HepG2 (cell line): ENCODE results near the gene SIGLEC10. TPM values are rescaled to one million over a fixed set of nuclear protein-coding genes. Genes with fewer than 3 reads are reported as not detected.
"Not testable (repeated sequence)": the region's sequence is repeated elsewhere in the genome, so short reads cannot be mapped to it uniquely, and the experiment has no call there.

Experiments
- ATAC-seq: fragments of 200-7000 bp; cut with Tn5 transposase; 3 replicates; pipeline ENCODE4 v1.9.1; 2020; ENCODE audit warnings: mild to moderate bottlenecking, moderate library complexity
- BruUV-seq: library from RNA; stranded (reverse); fragments of 400-500 nt; replicated peaks from 2 replicates; lab custom pipeline; 2021; lab: Mats Ljungman, UMichigan
- CTCF ChIA-PET: fragments of 300-600 bp; formaldehyde crosslinking; extraction: SDS; loops from one replicate; lab custom pipeline; 2021; ENCODE audit warnings: low total read pairs, inconsistent platforms, low intra/inter-chr PET ratio; lab: Yijun Ruan, JAX
- POLR2A ChIA-PET: fragments of 350-600 bp; sonication (Branson Sonifier 250); formaldehyde crosslinking; loops from one replicate; lab custom pipeline; 2020; ENCODE audit warnings: antibody characterized with exemption, inconsistent platforms; lab: Yijun Ruan, JAX
- DNase-seq: peaks from one replicate; pipeline ENCODE4 v3.0.0-alpha.2; 2015; ENCODE audit warnings: low spot score
- FAIRE-seq: peaks from 3 replicates; lab custom pipeline; 2011; peaks lifted over from hg19 to GRCh38; lab: Jason Lieb, UNC
- H2AFZ ChIP-seq: one replicate; pipeline ENCODE4 v1.6.1; 2011; ENCODE audit warnings: low read length, inconsistent platforms
- H3K27ac ChIP-seq: fragments of 300-600 bp; 3 replicates; pipeline ENCODE4 v1.8.0; 2011; ENCODE audit warnings: mixed run types, mild to moderate bottlenecking, mixed read lengths, low read length, inconsistent platforms; ENCODE audit not compliant: insufficient read depth; ENCODE audit errors: extremely low read length
- H3K27me3 ChIP-seq, 2 experiments: fragments of 200-600 bp in 1 of 2; 2 replicates in 1 of 2; 3 replicates in 1 of 2; pipeline versions ENCODE4 v1.6.0 to v1.8.0; 2011; ENCODE audit warnings: low read length in 2 of 2, mild to moderate bottlenecking in 2 of 2, moderate library complexity in 2 of 2, inconsistent platforms in 1 of 2; ENCODE audit not compliant: insufficient read depth in 2 of 2, control insufficient read depth in 1 of 2
- H3K36me3 ChIP-seq, 2 experiments: fragments of 200-600 bp in 1 of 2; replicated peaks in 1 of 2; 2 replicates in 1 of 2; 3 replicates in 1 of 2; pipeline versions ENCODE4 v1.5.1 to v1.8.0; 2011; ENCODE audit warnings: low read length in 2 of 2, inconsistent platforms in 1 of 2; ENCODE audit not compliant: insufficient read depth in 2 of 2, control insufficient read depth in 1 of 2
- H3K4me1 ChIP-seq: 2 replicates; pipeline ENCODE4 v1.5.1; 2012; ENCODE audit warnings: low read length, inconsistent platforms; ENCODE audit not compliant: insufficient read depth
- H3K4me2 ChIP-seq: 2 replicates; pipeline ENCODE4 v1.6.0; 2011; ENCODE audit warnings: low read depth, low read length, inconsistent platforms
- H3K4me3 ChIP-seq, 3 experiments: fragments of 200-600 bp in 1 of 3; sonication (generic), shearing (Covaris generic) in 1 of 3; replicated peaks in 1 of 3; 2 replicates each; pipeline ENCODE4 v1.5.1; 2011 to 2016; ENCODE audit warnings: low read length in 3 of 3, inconsistent platforms in 2 of 3, low read depth in 2 of 3, mild to moderate bottlenecking in 2 of 3, control low read depth in 1 of 3, mixed read lengths in 1 of 3; ENCODE audit not compliant: insufficient read depth in 1 of 3
- H3K79me2 ChIP-seq: one replicate; pipeline ENCODE4 v1.6.1; 2011; ENCODE audit warnings: low read length, inconsistent platforms; ENCODE audit not compliant: insufficient read depth
- H3K9ac ChIP-seq: 2 replicates; pipeline ENCODE4 v1.6.0; 2011; ENCODE audit warnings: mild to moderate bottlenecking, low read depth, low read length, inconsistent platforms; ENCODE audit not compliant: insufficient read depth
- H3K9me3 ChIP-seq: 2 replicates; pipeline ENCODE4 v1.5.1; 2012; ENCODE audit warnings: mild to moderate bottlenecking, low read length
- H4K20me1 ChIP-seq: 2 replicates; pipeline ENCODE4 v1.6.0; 2011; ENCODE audit warnings: inconsistent platforms, mild to moderate bottlenecking, low read length, moderate library complexity; ENCODE audit not compliant: insufficient read depth
- ERF ChIP-seq: IDR thresholded peaks from 2 replicates; pipeline ENCODE4 v1.6.1; 2018; ENCODE audit warnings: missing biosample characterization, missing genetic modification reagents
- POLR2A ChIP-seq, 2 experiments: IDR thresholded peaks; 2 replicates each; pipeline ENCODE4 v1.6.1; 2011; ENCODE audit warnings: low read depth in 2 of 2, low read length in 2 of 2, mild to moderate bottlenecking in 1 of 2, moderate library complexity in 1 of 2; ENCODE audit not compliant: insufficient read depth in 1 of 2
- STAT6 ChIP-seq: sonication (generic); formaldehyde crosslinking; IDR thresholded peaks from 2 replicates; pipeline ENCODE4 v1.4.0; 2020; ENCODE audit warnings: missing genetic modification reagents, mild to moderate bottlenecking, borderline replicate concordance
- ZNF180 ChIP-seq: sonication (generic); formaldehyde crosslinking; IDR thresholded peaks from 2 replicates; pipeline ENCODE4 v1.4.0; 2020; ENCODE audit warnings: low read depth, missing genetic modification reagents, borderline replicate concordance
- WGBS: methylation state at CpG from one replicate; pipeline ENCODE4 v1.1.6; 2017; ENCODE audit warnings: low lambda C conversion rate; 5-methylcytosine and 5-hydroxymethylcytosine counted together
- in situ Hi-C: cut with HindIII; loops from 2 replicates; pipeline ENCODE4 v1.10.0; 2017; ENCODE audit warnings: low pct_unique_long_range_greater_than_20kb; ENCODE audit not compliant: extremely low pct_ligation_motif_present
- intact Hi-C: fragments of 100-400 bp; cut with micrococcal nuclease; formaldehyde crosslinking; loops from one replicate; pipeline ENCODE4 v1.10.0; 2022; ENCODE audit not compliant: unreplicated experiment
- polyA plus RNA-seq, 8 experiments: library from polyadenylated mRNA; depleted of rRNA in 3 of 8; stranded (reverse) in 7 of 8; unstranded in 1 of 8; fragments of >200 nt; fragmentation: Illumina TruSeq in 4 of 8; extraction: Trizol in 4 of 8; gene quantifications; 2 replicates each; pipeline versions ENCODE4 v1.2.1 to v1.2.3, GENCODE V29; 2011 to 2016; ENCODE audit warnings: low read depth in 4 of 8, missing spikeins in 1 of 8, mixed read lengths in 1 of 8; ENCODE audit not compliant: insufficient read depth in 1 of 8
- total RNA-seq, 5 experiments: library from RNA; depleted of rRNA; stranded (reverse); fragments of >200 nt; fragmentation: Illumina TruSeq; extraction: Trizol; gene quantifications; 2 replicates each; pipeline ENCODE4 v1.2.3, GENCODE V29; 2016; ENCODE audit warnings: low read depth in 1 of 5

The SIGLEC10 gene
- total and polyA plus RNA-seq, 2 of the 13 experiments (the other 11 are each of a cell fraction or from before 2014, with no cell fraction given): not detected

GRCh38 chr19:51402117-51402516, 15.3 kb downstream of the SIGLEC10 start (continued):
- TF ChIP-seq STAT6 (no peak), POLR2A (IDR thresholded peaks at IDR 0.05; ENCODE audit: insufficient read depth in 1 of 2, low read depth in 2 of 2, low read length in 2 of 2) (no peak), ERF (CRISPR knock-in tag) (no peak), ZNF180 (no peak)

GRCh38 chr19:51399936-51400335, 17.5 kb downstream of the SIGLEC10 start:
- intact Hi-C loops, FAIRE-seq: not testable (repeated sequence)

More at GRCh38 chr19:51399936-51400335, 17.5 kb downstream of the SIGLEC10 start:
- H3K27me3 ChIP-seq, H4K20me1 ChIP-seq, H3K4me3 ChIP-seq, BruUV-seq, H3K36me3 ChIP-seq, H3K27ac ChIP-seq, CTCF ChIA-PET, DNase-seq, H3K4me2 ChIP-seq, ATAC-seq, H3K79me2 ChIP-seq, H3K9ac ChIP-seq, H2AFZ ChIP-seq, POLR2A ChIA-PET: not testable (repeated sequence)
- Histone ChIP-seq H3K4me1 (peaks cover 16% of the 10 kb centered on the region), H3K9me3 (peaks cover 25% of the 10 kb centered on the region)
- in situ Hi-C loops: loop anchor here (5.0 kb wide), 1 partner anchor 58 kb away; the partner anchor contains the start of gene VSIG10L
- 83% methylated on average over 7 of the region's 7 CpGs for WGBS
